ENCODE measurements around the gene ZBTB7C.

DNA sequence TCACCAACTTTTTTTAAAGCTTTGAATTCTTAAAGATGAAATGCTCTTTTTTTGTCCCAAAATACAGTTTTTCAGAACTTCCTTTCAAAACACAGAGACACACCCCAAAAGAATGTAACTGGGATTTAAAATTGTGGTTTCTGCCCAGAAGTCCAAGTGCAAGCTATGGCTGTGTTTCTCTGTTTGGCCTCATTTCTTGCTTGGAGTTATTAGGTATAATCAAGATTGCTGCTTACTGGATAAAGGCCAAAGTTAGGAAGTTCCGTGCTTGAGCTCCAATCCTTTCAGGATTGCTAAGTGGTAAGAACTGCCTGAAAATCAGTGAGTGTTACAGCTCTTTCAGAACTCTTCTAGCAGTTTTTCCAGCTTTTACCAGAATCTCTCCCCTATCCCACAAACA lies 16.9 kb downstream of the ZBTB7C start:
- no peak for TF ChIP-seq CTCF (IDR thresholded peaks at IDR 0.05; ENCODE audit: control extremely low read depth in 1 of 3, insufficient read depth in 1 of 3, low read depth in 1 of 3, low read length in 3 of 3)
- TF ChIP-seq RFX5 (IDR thresholded peaks at IDR 0.05; ENCODE audit: borderline replicate concordance, low read depth, low read length): no peak
